Cardiac muscle cell (in vitro differentiated cells and primary cell): Measurements from ENCODE around the gene FNDC3B. TPM values are rescaled to one million over a fixed set of nuclear protein-coding genes. Genes with fewer than 3 reads are reported as not detected.

Experiments
- DNase-seq, 2 donors: peaks; one replicate each; pipeline versions ENCODE4 v3.0.0 to v3.0.0-alpha.2; 2010 to 2017; ENCODE audit warnings: low read depth in 1 of 2, low spot score in 1 of 2
- H3K27ac ChIP-seq: fragments of 200-600 bp; sonication (generic); 2 replicates; pipeline ENCODE4 v1.5.1; 2016
- H3K27me3 ChIP-seq: fragments of 200-600 bp; sonication (generic); 2 replicates; pipeline ENCODE4 v1.6.0; 2016; ENCODE audit warnings: control low read depth
- H3K36me3 ChIP-seq: fragments of 200-600 bp; sonication (generic); 2 replicates; pipeline ENCODE4 v1.5.1; 2016; ENCODE audit warnings: control low read depth
- H3K4me1 ChIP-seq: fragments of 200-600 bp; sonication (generic); 2 replicates; pipeline ENCODE4 v1.8.1; 2017; ENCODE audit warnings: low read depth, mild to moderate bottlenecking, mixed run types
- H3K4me3 ChIP-seq: fragments of 200-600 bp; sonication (generic); 2 replicates; pipeline ENCODE4 v1.5.1; 2016; ENCODE audit warnings: mild to moderate bottlenecking
- H3K9me3 ChIP-seq: fragments of 200-600 bp; sonication (generic); 2 replicates; pipeline ENCODE4 v1.5.1; 2017; ENCODE audit warnings: low read depth, mild to moderate bottlenecking, control low read depth
- polyA plus RNA-seq: library from polyadenylated mRNA; unstranded; fragments of >200 nt; fragmentation: Nextera tagmentation; extraction: Ambion mirVana; gene quantifications from 2 replicates; pipeline ENCODE4 v1.2.1, GENCODE V29; 2016
- total RNA-seq: library from RNA; depleted of rRNA; stranded (reverse); fragments of >200 nt; gene quantifications from 2 replicates; pipeline ENCODE4 v1.2.3, GENCODE V29; 2016
- TF ChIP-seq, protein P1 (sequence below): IDR thresholded peaks from 2 replicates; pipeline ENCODE4 v1.5.1; 2012; ENCODE audit warnings: low read depth, mild to moderate bottlenecking, low read length

The FNDC3B gene
- total and polyA plus RNA-seq, 2 experiments from 2014 or later, result 55.2 to 62.3 TPM

DNA sequence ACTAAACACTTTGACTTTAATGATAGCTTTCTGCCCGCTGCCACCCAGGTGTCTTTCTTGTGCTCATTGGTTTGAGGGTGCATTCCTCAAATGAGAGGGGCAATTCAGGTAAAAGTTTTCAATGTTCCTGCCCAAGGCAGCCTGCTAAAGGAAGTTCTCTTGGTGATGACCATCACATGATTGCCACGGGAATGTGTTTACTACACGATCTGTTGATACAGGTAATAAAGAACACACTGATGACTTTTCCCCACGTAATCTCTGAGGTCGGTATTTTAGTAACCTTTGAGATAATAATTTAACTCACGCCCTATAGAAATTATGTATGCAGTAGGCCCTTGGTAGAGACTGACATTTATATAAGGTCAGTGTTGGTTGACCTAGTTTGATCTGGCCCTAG, 39.3 kb downstream of the FNDC3B start:
- H3K27ac ChIP-seq, result peak overlapping the region; percentile 21
- no peaks in the 10 kb centered on the region for H3K27me3 ChIP-seq
- H3K36me3 ChIP-seq, result no peaks in the 10 kb centered on the region
- TF ChIP-seq, protein P1, sequence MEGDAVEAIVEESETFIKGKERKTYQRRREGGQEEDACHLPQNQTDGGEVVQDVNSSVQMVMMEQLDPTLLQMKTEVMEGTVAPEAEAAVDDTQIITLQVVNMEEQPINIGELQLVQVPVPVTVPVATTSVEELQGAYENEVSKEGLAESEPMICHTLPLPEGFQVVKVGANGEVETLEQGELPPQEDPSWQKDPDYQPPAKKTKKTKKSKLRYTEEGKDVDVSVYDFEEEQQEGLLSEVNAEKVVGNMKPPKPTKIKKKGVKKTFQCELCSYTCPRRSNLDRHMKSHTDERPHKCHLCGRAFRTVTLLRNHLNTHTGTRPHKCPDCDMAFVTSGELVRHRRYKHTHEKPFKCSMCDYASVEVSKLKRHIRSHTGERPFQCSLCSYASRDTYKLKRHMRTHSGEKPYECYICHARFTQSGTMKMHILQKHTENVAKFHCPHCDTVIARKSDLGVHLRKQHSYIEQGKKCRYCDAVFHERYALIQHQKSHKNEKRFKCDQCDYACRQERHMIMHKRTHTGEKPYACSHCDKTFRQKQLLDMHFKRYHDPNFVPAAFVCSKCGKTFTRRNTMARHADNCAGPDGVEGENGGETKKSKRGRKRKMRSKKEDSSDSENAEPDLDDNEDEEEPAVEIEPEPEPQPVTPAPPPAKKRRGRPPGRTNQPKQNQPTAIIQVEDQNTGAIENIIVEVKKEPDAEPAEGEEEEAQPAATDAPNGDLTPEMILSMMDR, result no peak
- DNase-seq, result no peak
- peaks cover 2% of the 10 kb centered on the region for H3K4me1 ChIP-seq
- H3K9me3 ChIP-seq, result no peaks in the 10 kb centered on the region
- no peak overlapping the region for H3K4me3 ChIP-seq

DNA sequence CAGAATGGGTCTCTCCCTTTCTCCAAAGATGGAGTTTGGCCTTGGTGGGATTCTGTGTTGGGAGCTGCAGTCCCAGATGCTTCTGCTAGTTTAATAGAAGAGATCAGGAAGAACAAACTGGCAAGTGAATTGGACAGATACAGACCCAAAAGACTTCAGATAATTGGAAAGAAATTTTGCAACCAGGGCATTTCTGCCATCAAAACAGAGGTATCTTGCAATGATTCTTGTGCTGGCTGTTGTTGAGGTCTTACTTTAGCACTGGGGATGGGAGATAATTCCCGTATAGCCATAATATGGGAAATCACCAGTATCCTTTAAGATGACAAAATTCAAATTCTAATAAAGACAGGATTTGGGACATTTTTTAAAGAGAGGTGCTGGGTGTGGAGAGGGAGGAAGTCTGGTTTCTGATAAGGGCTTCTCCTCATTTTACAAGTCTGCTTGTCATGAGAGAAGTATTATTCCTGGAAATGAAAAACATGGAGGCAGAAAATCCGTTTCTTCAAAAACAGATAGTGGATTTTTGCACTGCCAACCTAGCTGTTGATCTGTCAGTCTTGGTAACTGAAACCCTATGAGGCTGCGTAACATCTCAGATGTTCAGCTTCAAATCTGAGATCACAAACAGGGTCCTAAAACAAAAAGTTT, 40.1 kb downstream of the FNDC3B start:
- H3K36me3 ChIP-seq, result no peaks in the 10 kb centered on the region
- TF ChIP-seq, protein P1, result no peak
- no peaks in the 10 kb centered on the region for H3K4me1 ChIP-seq
- DNase-seq, result no peak
- no peaks in the 10 kb centered on the region for H3K27me3 ChIP-seq
- no peaks in the 10 kb centered on the region for H3K9me3 ChIP-seq
- peak overlapping the region; percentile 5 for H3K27ac ChIP-seq
- no peak overlapping the region for H3K4me3 ChIP-seq

DNA sequence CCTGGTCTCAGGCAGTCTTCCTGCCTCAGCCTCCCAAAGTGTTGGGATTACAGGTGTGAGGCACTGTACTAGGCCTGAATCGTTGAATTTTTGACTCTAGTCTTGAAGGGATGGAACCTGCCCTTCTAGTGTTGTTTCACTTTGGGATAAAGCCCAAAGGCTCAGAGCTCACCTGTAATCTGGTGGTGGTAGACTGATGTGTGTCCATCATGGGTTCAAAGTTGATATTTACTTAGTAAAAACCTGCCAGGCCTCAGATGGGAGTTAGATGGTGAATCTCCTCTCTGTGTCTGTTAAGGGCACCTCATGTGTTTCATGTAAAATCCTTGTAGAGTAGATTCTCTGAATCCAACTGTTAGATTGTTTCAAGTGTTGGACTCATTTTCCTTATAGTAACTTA, 41.1 kb downstream of the FNDC3B start:
- Histone ChIP-seq H3K27ac (no peak overlapping the region), H3K36me3 (no peaks in the 10 kb centered on the region), H3K4me1 (no peaks in the 10 kb centered on the region), H3K4me3 (no peak overlapping the region), H3K9me3 (no peaks in the 10 kb centered on the region), H3K27me3 (no peaks in the 10 kb centered on the region)
- TF ChIP-seq, protein P1, result no peak
- DNase-seq, result no peak

DNA sequence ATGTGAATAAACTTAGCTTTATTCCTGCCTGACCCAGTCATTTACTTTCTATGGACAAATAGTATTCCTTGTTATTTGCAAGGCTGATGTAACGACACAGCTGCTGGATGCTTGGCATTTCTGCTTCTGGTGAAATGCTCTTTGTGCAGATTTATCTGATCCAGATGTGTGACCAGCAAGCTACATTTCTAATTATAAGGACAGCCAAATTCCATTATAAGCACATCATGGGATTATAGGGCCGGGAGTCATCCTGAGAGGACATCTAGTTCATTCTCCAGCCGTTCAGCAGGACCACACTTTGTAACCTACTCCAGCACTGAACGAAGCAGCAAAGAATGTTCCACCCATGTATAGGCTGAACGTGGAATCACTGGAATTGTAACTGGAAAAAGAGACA, 42.9 kb downstream of the FNDC3B start:
- no peaks in the 10 kb centered on the region for H3K27me3 ChIP-seq
- DNase-seq, result peak in 1 of 2 donors; percentile 84
- H3K27ac ChIP-seq, result peak overlapping the region; percentile 41
- H3K36me3 ChIP-seq, result no peaks in the 10 kb centered on the region
- no peaks in the 10 kb centered on the region for H3K9me3 ChIP-seq
- H3K4me3 ChIP-seq, result no peak overlapping the region
- TF ChIP-seq, protein P1, result no peak
- peaks cover 7% of the 10 kb centered on the region for H3K4me1 ChIP-seq

DNA sequence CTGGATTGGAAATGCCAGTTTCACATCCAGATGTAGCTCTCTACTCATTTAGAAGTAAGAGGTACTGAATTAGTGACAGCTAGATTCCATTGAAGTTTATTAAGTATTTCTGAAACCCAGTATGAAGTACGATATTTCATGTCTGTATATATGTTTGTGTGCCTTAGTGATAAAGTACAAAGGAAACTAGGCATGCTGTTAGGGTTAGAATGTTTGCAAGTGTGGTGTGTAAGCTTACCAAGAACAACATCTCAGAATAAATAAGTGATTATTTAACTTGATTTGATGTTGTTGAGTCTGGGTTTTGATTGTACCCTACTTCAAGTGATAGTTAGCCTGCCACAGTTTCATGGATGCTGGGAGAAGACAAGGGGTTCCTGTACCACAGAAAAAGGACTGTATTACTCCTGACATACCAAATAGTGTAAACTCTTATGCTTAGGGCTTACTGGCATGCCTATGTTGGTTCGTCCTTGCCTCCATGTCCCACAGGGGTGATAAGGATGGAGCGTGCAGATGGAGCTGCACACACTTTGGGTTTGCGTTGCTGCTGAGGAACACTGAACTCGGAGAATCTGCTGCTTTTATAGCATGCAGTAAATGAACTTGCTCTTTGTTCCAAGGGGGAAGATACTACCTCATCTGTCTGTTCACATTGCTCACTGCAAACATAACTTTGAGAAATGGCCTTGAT, 43.6 kb downstream of the FNDC3B start:
- Histone ChIP-seq H3K9me3 (no peaks in the 10 kb centered on the region), H3K36me3 (no peaks in the 10 kb centered on the region), H3K27ac (peak overlapping the region; percentile 41), H3K27me3 (no peaks in the 10 kb centered on the region), H3K4me3 (no peak overlapping the region), H3K4me1 (peaks cover 14% of the 10 kb centered on the region)
- TF ChIP-seq, protein P1, result no peak
- DNase-seq, result no peak
